ENCODE results near the gene MTHFSD. TPM values are rescaled to one million over a fixed set of nuclear protein-coding genes. Genes with fewer than 3 reads are reported as not detected.
A peak's percentile ranks its signal among the peaks of the same experiment; 100 is the strongest.

The MTHFSD gene
- total RNA-seq, 1 donor, result 15.9 TPM

DNA sequence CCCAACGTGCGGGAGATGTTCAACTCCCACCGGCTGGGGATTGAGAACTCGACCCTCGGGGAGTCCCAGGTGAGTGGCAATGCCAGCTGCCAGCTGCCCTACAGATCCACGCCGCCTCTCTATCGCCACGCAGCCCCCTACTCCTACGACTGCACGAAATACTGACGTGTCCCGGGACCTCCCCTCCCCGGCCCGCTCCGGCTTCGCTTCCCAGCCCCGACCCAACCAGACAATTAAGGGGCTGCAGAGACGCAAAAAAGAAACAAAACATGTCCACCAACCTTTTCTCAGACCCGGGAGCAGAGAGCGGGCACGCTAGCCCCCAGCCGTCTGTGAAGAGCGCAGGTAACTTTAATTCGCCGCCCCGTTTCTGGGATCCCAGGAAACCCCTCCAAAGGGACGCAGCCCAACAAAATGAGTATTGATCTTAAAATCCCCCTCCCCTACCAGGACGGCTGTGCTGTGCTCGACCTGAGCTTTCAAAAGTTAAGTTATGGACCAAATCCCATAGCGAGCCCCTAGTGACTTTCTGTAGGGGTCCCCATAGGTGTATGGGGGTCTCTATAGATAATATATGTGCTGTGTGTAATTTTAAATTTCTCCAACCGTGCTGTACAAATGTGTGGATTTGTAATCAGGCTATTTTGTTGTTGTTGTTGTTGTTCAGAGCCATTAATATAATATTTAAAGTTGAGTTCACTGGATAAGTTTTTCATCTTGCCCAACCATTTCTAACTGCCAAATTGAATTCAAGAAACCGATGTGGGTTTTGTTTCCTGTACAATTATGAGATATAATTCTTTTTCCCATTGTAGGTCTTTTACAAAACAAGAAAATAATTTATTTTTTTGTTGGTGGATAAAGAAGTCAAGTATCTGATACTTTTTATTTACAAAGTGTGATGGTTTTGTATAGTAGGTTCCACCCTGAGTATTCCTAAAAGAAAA, 13.9 kb upstream of the MTHFSD start:
- TF ChIP-seq, protein P1, sequence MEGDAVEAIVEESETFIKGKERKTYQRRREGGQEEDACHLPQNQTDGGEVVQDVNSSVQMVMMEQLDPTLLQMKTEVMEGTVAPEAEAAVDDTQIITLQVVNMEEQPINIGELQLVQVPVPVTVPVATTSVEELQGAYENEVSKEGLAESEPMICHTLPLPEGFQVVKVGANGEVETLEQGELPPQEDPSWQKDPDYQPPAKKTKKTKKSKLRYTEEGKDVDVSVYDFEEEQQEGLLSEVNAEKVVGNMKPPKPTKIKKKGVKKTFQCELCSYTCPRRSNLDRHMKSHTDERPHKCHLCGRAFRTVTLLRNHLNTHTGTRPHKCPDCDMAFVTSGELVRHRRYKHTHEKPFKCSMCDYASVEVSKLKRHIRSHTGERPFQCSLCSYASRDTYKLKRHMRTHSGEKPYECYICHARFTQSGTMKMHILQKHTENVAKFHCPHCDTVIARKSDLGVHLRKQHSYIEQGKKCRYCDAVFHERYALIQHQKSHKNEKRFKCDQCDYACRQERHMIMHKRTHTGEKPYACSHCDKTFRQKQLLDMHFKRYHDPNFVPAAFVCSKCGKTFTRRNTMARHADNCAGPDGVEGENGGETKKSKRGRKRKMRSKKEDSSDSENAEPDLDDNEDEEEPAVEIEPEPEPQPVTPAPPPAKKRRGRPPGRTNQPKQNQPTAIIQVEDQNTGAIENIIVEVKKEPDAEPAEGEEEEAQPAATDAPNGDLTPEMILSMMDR (IDR thresholded peaks at IDR 0.05; ENCODE audit: insufficient read depth, low read length), result no peak
- DNase-seq (ENCODE audit: low read depth), result no peak
- peak overlapping the region; percentile 85 for H3K4me3 ChIP-seq (ENCODE audit: low read depth, low read length)

DNA sequence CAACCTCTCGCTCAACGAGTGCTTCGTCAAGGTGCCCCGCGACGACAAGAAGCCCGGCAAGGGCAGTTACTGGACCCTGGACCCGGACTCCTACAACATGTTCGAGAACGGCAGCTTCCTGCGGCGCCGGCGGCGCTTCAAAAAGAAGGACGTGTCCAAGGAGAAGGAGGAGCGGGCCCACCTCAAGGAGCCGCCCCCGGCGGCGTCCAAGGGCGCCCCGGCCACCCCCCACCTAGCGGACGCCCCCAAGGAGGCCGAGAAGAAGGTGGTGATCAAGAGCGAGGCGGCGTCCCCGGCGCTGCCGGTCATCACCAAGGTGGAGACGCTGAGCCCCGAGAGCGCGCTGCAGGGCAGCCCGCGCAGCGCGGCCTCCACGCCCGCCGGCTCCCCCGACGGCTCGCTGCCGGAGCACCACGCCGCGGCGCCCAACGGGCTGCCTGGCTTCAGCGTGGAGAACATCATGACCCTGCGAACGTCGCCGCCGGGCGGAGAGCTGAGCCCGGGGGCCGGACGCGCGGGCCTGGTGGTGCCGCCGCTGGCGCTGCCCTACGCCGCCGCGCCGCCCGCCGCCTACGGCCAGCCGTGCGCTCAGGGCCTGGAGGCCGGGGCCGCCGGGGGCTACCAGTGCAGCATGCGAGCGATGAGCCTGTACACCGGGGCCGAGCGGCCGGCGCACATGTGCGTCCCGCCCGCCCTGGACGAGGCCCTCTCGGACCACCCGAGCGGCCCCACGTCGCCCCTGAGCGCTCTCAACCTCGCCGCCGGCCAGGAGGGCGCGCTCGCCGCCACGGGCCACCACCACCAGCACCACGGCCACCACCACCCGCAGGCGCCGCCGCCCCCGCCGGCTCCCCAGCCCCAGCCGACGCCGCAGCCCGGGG, 12.9 kb upstream of the MTHFSD start:
- peak overlapping the region; percentile 85 for H3K4me3 ChIP-seq (ENCODE audit: low read depth, low read length)
- TF ChIP-seq, protein P1 (IDR thresholded peaks at IDR 0.05; ENCODE audit: insufficient read depth, low read length), result no peak
- DNase-seq (ENCODE audit: low read depth), result peak; percentile 47

DNA sequence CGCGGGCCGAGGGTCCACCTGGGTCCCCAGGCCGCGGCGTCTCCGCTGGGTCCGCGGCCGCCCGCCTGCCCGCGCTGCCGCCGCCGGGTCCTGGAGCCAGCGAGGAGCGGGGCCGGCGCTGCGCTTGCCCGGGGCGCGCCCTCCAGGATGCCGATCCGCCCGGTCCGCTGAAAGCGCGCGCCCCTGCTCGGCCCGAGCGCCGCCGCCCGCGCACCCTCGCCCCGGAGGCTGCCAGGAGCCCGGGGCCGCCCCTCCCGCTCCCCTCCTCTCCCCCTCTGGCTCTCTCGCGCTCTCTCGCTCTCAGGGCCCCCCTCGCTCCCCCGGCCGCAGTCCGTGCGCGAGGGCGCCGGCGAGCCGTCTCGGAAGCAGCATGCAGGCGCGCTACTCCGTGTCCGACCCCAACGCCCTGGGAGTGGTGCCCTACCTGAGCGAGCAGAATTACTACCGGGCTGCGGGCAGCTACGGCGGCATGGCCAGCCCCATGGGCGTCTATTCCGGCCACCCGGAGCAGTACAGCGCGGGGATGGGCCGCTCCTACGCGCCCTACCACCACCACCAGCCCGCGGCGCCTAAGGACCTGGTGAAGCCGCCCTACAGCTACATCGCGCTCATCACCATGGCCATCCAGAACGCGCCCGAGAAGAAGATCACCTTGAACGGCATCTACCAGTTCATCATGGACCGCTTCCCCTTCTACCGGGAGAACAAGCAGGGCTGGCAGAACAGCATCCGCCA, 12.1 kb upstream of the MTHFSD start:
- DNase-seq (ENCODE audit: low read depth), result peak; percentile 71
- TF ChIP-seq, protein P1 (IDR thresholded peaks at IDR 0.05; ENCODE audit: insufficient read depth, low read length), result peak; percentile 4
- H3K4me3 ChIP-seq (ENCODE audit: low read depth, low read length), result peak overlapping the region; percentile 85

DNA sequence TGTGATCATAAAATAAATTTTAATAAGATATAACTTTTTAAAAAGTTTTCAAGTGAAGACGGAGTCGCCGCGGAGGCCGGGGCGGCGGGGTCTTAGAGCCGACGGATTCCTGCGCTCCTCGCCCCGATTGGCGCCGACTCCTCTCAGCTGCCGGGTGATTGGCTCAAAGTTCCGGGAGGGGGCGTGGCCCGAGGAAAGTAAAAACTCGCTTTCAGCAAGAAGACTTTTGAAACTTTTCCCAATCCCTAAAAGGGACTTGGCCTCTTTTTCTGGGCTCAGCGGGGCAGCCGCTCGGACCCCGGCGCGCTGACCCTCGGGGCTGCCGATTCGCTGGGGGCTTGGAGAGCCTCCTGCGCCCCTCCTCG, 11.5 kb upstream of the MTHFSD start, which contains the start of gene FOXC2:
TSS of gene FOXC2 (plus strand) at position 229 of the 365 bp plus-strand sequence. CDS start 507 bp downstream, outside the sequence.
- TF ChIP-seq, protein P1 (IDR thresholded peaks at IDR 0.05; ENCODE audit: insufficient read depth, low read length), result no peak
- H3K4me3 ChIP-seq (ENCODE audit: low read depth, low read length), result peak within 1 kb of the TSS; percentile 85
- peak; percentile 96 for DNase-seq (ENCODE audit: low read depth)

DNA sequence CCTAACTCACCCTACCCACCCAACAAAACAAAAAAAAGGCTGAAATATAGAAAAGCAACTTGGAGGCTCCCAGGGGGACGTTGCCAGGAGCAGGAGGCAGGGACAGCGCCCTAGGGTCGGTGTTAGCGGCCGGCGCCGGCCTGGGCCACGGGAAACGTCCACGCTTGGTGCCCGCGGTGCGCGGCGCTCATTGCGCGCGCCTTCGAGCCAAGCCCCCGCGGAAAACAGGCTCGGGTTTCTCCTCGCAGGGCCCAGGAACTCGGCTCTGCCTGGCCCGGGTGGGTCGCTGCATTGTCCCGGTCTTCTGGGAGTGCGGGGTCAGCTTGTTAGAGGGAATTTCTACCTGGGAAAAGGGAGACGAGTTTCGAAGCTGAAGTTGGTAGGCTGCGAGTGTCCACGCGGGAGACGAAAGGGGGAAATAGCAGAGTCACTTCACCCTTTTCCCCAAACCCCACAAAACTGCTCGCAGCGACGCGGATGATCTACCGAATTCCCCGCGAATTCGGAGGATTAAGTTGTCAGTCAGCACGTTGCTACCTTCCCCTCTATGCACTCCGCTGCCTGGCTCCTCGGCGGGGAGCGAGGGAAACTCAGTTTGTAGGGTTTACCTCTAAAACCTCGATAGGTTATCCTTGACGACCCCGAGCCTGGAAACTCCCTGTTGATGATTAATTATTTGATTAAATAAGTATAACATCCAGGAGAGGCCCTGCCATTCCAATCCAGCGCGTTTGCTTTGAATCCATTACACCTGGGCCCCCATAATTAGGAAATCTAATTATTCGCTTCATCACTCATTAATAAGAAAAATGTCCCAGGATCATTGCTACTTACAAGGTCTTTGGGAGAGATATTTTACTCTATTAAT, 10.8 kb upstream of the MTHFSD start:
- DNase-seq (ENCODE audit: low read depth), result no peak
- TF ChIP-seq, protein P1 (IDR thresholded peaks at IDR 0.05; ENCODE audit: insufficient read depth, low read length), result no peak
- peak overlapping the region; percentile 37 for H3K4me3 ChIP-seq (ENCODE audit: low read depth, low read length)
